ENCODE measurements around the gene KLK14. TPM values are rescaled to one million over a fixed set of nuclear protein-coding genes. Genes with fewer than 3 reads are reported as not detected.
A peak's percentile ranks its signal among the peaks of the same experiment; 100 is the strongest.

KLK14 gene
- total and polyA plus RNA-seq, 10 of the 15 experiments (the other 5 are each of a cell fraction or from before 2014, with no cell fraction given), result not detected

DNA sequence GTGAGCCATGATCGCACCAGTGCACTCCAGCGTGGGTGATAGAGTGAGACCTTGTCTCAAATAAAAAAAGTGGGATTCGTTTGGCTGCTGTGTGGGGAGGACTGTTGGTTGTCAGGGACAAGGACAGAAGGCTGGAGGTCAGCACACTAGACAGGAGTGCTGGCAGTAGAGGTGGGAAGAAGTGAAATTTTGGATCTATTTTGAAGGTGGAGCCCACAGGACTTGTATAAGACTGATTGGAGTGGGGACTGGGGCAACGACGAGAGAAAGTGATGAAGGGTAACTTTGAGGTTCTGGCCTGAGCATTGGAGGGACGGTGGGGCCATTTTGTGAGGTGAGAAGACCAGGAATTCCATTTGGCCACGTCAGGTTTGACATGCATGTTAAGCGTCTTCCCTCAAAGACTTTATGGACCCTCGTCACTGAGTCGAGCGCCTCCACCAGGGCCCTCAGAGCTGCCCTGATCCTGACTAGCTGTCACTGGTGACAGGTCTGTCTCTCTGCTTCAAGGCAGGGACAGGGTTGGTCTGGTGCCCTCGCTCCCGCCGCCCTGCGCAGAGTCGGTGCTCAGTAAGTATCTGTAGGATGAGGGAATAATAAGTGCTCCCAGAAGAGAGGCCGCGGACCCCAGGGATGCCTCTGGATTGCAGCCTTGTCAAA is 24.8 kb upstream of the KLK14 start (continued):
- TF ChIP-seq, protein P1, sequence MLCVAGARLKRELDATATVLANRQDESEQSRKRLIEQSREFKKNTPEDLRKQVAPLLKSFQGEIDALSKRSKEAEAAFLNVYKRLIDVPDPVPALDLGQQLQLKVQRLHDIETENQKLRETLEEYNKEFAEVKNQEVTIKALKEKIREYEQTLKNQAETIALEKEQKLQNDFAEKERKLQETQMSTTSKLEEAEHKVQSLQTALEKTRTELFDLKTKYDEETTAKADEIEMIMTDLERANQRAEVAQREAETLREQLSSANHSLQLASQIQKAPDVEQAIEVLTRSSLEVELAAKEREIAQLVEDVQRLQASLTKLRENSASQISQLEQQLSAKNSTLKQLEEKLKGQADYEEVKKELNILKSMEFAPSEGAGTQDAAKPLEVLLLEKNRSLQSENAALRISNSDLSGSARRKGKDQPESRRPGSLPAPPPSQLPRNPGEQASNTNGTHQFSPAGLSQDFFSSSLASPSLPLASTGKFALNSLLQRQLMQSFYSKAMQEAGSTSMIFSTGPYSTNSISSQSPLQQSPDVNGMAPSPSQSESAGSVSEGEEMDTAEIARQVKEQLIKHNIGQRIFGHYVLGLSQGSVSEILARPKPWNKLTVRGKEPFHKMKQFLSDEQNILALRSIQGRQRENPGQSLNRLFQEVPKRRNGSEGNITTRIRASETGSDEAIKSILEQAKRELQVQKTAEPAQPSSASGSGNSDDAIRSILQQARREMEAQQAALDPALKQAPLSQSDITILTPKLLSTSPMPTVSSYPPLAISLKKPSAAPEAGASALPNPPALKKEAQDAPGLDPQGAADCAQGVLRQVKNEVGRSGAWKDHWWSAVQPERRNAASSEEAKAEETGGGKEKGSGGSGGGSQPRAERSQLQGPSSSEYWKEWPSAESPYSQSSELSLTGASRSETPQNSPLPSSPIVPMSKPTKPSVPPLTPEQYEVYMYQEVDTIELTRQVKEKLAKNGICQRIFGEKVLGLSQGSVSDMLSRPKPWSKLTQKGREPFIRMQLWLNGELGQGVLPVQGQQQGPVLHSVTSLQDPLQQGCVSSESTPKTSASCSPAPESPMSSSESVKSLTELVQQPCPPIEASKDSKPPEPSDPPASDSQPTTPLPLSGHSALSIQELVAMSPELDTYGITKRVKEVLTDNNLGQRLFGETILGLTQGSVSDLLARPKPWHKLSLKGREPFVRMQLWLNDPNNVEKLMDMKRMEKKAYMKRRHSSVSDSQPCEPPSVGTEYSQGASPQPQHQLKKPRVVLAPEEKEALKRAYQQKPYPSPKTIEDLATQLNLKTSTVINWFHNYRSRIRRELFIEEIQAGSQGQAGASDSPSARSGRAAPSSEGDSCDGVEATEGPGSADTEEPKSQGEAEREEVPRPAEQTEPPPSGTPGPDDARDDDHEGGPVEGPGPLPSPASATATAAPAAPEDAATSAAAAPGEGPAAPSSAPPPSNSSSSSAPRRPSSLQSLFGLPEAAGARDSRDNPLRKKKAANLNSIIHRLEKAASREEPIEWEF (IDR thresholded peaks at IDR 0.05; ENCODE audit: insufficient replicate concordance, low read depth, low read length), result no peak
- TF ChIP-seq SPI1 (IDR thresholded peaks at IDR 0.05; ENCODE audit: borderline replicate concordance, insufficient read depth, low read depth, low read length), result no peak
- 0 out of 2 replicates have a peak, but pooled peaks have one; percentile 30 for TF ChIP-seq NKRF (conservative IDR thresholded peaks at IDR 0.05)
- no peak for TF ChIP-seq ZNF24 (IDR thresholded peaks at IDR 0.05)
